A172 (cell line): ENCODE data around the gene POLR3H. TPM values are rescaled to one million over a fixed set of nuclear protein-coding genes. Genes with fewer than 3 reads are reported as not detected.
A peak's percentile ranks its signal among the peaks of the same experiment; 100 is the strongest.
"Not testable (repeated sequence)": the region's sequence is repeated elsewhere in the genome, so short reads cannot be mapped to it uniquely, and the experiment has no call there.

ENCODE experiments used
- DNase-seq: peaks from one replicate; pipeline ENCODE4 v3.0.0-alpha.2; 2015; ENCODE audit warnings: low spot score
- total RNA-seq: library from RNA; depleted of rRNA; stranded (reverse); fragments of >200 nt; shearing (Covaris generic); gene quantifications from 2 replicates; pipeline ENCODE4 v1.2.3, GENCODE V29; 2014; rRNA removed

The POLR3H gene, protein sequence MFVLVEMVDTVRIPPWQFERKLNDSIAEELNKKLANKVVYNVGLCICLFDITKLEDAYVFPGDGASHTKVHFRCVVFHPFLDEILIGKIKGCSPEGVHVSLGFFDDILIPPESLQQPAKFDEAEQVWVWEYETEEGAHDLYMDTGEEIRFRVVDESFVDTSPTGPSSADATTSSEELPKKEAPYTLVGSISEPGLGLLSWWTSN
- total RNA-seq = 11.8 and 27.8 TPM in 2 replicates

- DNase-seq = peak; percentile 87
Measured at GRCh38 chr22:41543854-41544670, at the start of gene POLR3H. Gene POLR3H (minus strand): TSS chr22:41544470. CDS start chr22:41544101, 369 bp downstream.

GRCh38 chr22:41593336-41593960 is 49.2 kb upstream of the POLR3H start:
- not testable (repeated sequence) for DNase-seq

- peak; percentile 98 for DNase-seq
Measured at GRCh38 chr22:41589391-41590241, 45.3 kb upstream of the POLR3H start, which contains the start of gene PMM1. Gene PMM1 (minus strand): TSS chr22:41589840. CDS start chr22:41589805, 35 bp downstream.

DNA sequence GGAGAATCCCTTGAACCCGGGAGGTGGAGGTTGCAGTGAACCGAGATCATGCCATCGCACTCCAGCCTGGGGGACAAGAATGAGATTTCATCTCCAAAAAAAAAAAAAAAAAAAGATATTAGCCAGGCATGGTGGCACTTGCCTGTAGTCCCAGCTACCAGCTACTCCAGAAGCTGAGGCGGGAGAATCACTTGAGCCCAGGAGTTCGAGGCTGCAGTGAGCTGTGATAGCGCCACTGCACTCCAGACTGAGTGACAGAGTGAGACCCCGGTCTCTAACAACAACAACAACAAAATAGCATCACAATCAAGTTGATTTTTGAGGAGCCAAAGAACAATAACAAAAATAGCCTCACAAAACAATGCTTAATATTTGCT is 43.1 kb upstream of the POLR3H start:
- DNase-seq = no peak

DNA sequence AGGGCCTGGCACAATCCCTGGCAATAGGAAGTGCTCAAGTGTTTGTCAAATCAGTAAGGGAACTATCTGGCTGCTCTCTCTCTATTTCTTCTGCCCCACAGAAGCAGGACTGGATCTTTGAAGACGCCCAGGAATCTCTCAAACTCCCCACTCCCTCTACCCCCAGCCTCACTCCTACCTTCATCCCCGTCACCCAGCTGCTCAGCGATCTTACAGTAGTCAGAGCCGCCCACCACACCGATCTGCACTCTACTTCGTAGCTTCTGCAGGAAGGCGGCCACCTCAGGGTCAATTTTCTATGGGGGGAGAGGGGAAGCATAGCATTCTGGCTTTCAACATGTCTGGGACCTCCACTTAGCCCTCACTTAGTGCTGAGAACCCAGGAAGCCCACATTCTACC is 41.6 kb upstream of the POLR3H start:
- no peak for DNase-seq

DNA sequence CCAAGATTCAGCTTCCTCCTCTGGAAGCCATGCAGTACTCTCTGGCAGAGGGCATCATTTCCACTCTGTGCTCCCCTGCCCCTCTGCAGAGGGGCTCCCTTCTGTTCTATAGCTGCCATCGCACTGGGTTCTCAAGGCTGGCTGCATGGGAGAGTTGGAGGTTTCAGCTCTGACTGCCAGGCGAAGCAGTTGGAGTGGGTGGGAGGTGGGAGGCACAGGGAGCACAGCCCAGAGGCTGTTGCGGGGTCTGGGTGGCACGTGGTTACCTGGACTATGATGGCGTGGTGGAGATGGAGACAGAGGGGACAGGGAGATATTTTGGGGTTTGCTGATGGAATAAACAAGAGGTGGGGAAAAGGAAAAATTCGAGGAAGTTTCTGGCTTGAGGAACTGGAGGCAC is 40.6 kb upstream of the POLR3H start:
- no peak for DNase-seq

DNA sequence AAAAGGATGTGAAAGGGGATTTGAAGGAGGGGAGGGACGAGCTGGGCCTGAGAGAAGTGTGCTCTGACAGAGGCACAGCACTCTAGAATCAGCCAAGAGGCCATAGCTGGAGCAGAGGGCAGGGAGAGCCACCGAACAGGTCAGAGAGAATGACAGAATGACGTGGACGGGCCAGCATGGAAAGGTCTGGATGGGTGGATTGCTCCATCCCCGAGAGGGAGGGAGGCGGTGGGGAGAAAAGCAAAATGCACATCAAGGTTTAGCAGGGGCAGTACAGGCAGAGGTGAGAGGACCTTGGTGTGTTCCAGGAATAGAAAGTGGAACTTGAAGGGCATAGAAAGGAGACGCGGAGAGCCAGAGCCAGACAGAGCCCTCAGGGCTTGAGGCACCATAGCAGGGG is 38.4 kb upstream of the POLR3H start:
- no peak for DNase-seq

GRCh38 chr22:41579997-41580355 is 35.7 kb upstream of the POLR3H start:
- DNase-seq = no peak

GRCh38 chr22:41579297-41579996 is 35.2 kb upstream of the POLR3H start:
- no peak for DNase-seq

GRCh38 chr22:41578818-41579217 is 34.5 kb upstream of the POLR3H start:
- DNase-seq = no peak

GRCh38 chr22:41578114-41578513 is 33.8 kb upstream of the POLR3H start:
- no peak for DNase-seq

- DNase-seq = peak; percentile 16
Measured at GRCh38 chr22:41576877-41577276, 32.6 kb upstream of the POLR3H start.

DNA sequence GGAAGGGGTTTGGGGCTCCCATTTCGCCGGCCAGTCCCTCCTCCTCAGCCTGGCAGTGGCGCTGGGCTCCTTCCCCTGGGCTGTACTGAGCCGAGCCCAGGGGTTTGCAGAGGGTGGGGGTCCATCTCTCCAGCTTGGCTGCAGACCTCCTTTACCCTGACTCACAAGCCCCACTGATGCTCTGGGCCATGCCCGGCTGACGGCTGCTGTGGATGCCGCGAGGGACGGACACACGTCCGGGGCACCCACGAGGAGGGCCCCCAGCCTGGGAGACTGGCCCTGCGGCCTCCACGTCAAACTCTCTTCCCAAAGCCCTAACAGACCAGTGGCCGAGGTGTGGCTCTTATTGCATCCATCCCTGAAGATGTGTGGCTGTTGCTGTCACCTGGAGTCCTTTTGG is 31.3 kb upstream of the POLR3H start:
- no peak for DNase-seq

- DNase-seq = no peak
Measured at GRCh38 chr22:41574847-41575381, 30.6 kb upstream of the POLR3H start.

DNA sequence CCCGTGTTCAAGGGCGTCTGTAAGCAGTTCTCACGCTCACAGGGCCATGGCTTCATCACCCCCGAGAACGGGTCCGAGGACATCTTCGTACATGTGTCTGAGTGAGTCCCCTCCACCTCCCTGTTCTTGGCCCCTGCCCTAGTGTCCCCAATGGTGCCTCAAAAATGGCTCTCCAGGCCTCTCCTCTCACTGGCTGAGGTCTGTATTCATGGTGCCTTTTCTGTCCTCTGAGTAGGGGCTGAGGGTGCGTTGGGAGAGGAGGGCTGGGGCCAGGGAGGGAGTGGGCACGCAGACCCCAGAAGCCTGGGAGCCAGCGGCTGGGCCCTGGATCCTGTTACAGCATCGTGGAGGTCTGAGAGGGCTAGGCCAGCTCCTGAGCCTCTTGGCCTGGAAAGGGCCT is 29.4 kb upstream of the POLR3H start:
- no peak for DNase-seq

DNA sequence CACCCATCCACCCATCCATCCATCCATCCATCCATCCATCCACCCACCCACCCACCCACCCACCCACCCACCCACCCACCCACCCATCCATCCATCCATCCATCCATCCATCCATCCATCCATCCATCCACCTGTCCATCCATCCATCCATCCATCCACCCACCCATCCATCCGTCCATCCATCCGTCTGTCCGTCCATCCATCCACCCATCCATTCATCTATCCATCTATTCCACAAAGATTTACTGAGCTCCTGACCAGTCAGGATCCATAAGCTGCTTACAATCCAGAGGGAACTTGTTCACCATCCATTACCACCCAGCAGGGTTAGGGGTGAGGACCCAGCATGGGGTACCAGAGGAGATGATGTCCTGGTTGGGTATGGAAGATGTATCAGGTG is 28.0 kb upstream of the POLR3H start:
- not testable (repeated sequence) for DNase-seq

DNA sequence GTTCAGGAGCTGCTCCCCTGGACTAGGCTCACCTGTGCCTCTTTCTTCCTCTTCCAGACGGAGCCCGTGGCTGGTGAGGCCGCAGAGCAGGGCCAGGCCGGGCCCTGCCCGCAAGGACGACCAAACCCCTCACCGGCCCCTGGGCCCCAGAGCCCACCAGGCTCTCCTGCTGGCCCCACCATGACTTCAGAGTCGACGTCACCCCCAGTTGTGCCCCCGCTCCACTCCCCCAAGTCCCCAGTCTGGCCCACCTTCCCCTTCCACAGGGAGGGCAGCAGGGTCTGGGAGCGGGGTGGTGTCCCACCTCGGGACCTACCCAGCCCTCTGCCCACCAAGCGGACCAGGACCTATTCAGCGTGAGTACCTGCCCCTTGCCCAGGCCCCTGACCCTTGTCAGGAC is 27.5 kb upstream of the POLR3H start:
- DNase-seq = no peak

GRCh38 chr22:41570221-41570620 is 26.0 kb upstream of the POLR3H start:
- DNase-seq = no peak

DNA sequence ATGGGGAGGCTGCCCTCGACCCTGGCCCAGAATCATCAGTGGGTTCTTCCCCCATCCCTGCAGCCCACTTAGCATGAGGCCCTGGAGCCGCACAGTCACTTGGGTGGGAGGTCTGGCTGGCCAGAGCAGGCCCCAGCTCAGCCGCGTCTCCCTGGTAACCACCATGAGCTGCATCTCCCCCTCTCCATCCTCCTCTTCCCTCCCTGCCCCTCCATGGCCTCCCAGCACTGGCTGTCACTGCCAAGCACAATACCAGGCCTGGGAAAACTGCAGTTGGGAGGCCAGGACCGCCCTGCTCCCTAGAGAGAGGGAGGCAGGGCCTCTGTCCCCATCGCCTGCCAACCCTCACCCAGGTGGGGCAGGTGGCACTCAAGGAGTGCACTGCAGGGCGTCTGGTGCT is 24.5 kb upstream of the POLR3H start:
- no peak for DNase-seq

- DNase-seq = no peak
Measured at GRCh38 chr22:41567512-41567768, 23.2 kb upstream of the POLR3H start.

- peak; percentile 91 for DNase-seq
Measured at GRCh38 chr22:41565403-41566054, 21.3 kb upstream of the POLR3H start.
